ENCODE data around the gene ITIH5. TPM values are rescaled to one million over a fixed set of nuclear protein-coding genes. Genes with fewer than 3 reads are reported as not detected.

The ITIH5 gene
- total RNA-seq, 2 donors from 2014 or later: 15.9 to 74.5 TPM

- no peak for ATAC-seq (ENCODE audit: insufficient number of reproducible peaks, low FRiP score, low read depth)
- Histone ChIP-seq H3K27ac (no peak overlapping the region), H3K27me3 (replicated peaks; ENCODE audit: insufficient read depth) (no peaks in the 10 kb centered on the region), H3K4me1 (ENCODE audit: control insufficient read depth in 1 of 2, low read depth in 2 of 2) (no peaks in the 10 kb centered on the region), H3K4me3 (no peak overlapping the region), H3K36me3 (no peaks in the 10 kb centered on the region), H3K9me3 (no peaks in the 10 kb centered on the region)
- no peak for TF ChIP-seq CTCF (IDR thresholded peaks at IDR 0.05)
- no peak for DNase-seq (ENCODE audit: low spot score)
These were observed 65.6 kb downstream of the ITIH5 start for GRCh38 chr10:7601023-7601656.

GRCh38 chr10:7598771-7599170 is 68.0 kb downstream of the ITIH5 start:
- Histone ChIP-seq H3K36me3 (no peaks in the 10 kb centered on the region), H3K4me1 (ENCODE audit: control insufficient read depth in 1 of 2, low read depth in 2 of 2) (no peaks in the 10 kb centered on the region), H3K27ac (no peak overlapping the region), H3K27me3 (replicated peaks; ENCODE audit: insufficient read depth) (no peaks in the 10 kb centered on the region), H3K9me3 (no peaks in the 10 kb centered on the region), H3K4me3 (no peak overlapping the region)
- TF ChIP-seq CTCF (IDR thresholded peaks at IDR 0.05): no peak
- ATAC-seq (ENCODE audit: insufficient number of reproducible peaks, low FRiP score, low read depth) (no peak), DNase-seq (ENCODE audit: low spot score) (no peak)

- peaks cover 0 to 8% of the 10 kb centered on the region in 2 donors for H3K4me1 ChIP-seq (ENCODE audit: control insufficient read depth in 1 of 2, low read depth in 2 of 2)
These were observed 70.4 kb downstream of the ITIH5 start for GRCh38 chr10:7596356-7596755.

GRCh38 chr10:7593905-7594304 is 72.9 kb downstream of the ITIH5 start:
- DNase-seq (ENCODE audit: low spot score): no peak
- H3K4me3 ChIP-seq: no peak overlapping the region
- H3K4me1 ChIP-seq (ENCODE audit: control insufficient read depth in 1 of 2, low read depth in 2 of 2): peaks cover 0 to 8% of the 10 kb centered on the region in 2 donors
- H3K36me3 ChIP-seq: no peaks in the 10 kb centered on the region
- no peak overlapping the region for H3K27ac ChIP-seq
- no peaks in the 10 kb centered on the region for H3K27me3 ChIP-seq (replicated peaks; ENCODE audit: insufficient read depth)
- ATAC-seq (ENCODE audit: insufficient number of reproducible peaks, low FRiP score, low read depth): no peak
- no peaks in the 10 kb centered on the region for H3K9me3 ChIP-seq
- no peak for TF ChIP-seq CTCF (IDR thresholded peaks at IDR 0.05)

More at GRCh38 chr10:7596356-7596755, 70.4 kb downstream of the ITIH5 start:
- TF ChIP-seq CTCF (IDR thresholded peaks at IDR 0.05): no peak
- ATAC-seq (ENCODE audit: insufficient number of reproducible peaks, low FRiP score, low read depth) (no peak), DNase-seq (ENCODE audit: low spot score) (no peak)
- Histone ChIP-seq H3K27me3 (replicated peaks; ENCODE audit: insufficient read depth) (no peaks in the 10 kb centered on the region), H3K27ac (no peak overlapping the region), H3K4me3 (no peak overlapping the region), H3K36me3 (no peaks in the 10 kb centered on the region), H3K9me3 (no peaks in the 10 kb centered on the region)

GRCh38 chr10:7593063-7593462 is 73.7 kb downstream of the ITIH5 start:
- Histone ChIP-seq H3K27me3 (replicated peaks; ENCODE audit: insufficient read depth) (no peaks in the 10 kb centered on the region), H3K9me3 (no peaks in the 10 kb centered on the region), H3K4me1 (ENCODE audit: control insufficient read depth in 1 of 2, low read depth in 2 of 2) (peaks cover 0 to 8% of the 10 kb centered on the region in 2 donors), H3K4me3 (no peak overlapping the region), H3K36me3 (no peaks in the 10 kb centered on the region), H3K27ac (peak overlapping the region in 1 of 2 donors; percentile 53)
- ATAC-seq (ENCODE audit: insufficient number of reproducible peaks, low FRiP score, low read depth) (no peak), DNase-seq (ENCODE audit: low spot score) (no peak)
- TF ChIP-seq CTCF (IDR thresholded peaks at IDR 0.05): no peak

All from thoracic aorta (tissue), 2 donors.